Stimulated activated CD4-positive, alpha-beta T cell treated with anti-CD3 and anti-CD28 coated beads, TNF-alpha, amount 100 ng/mL, for 1 hour (primary cell): ENCODE results near the gene RAI1.
A peak's percentile ranks its signal among the peaks of the same experiment; 100 is the strongest.

Source experiments
- DNase-seq, 3 donors: peaks; one replicate each; pipeline ENCODE4 v3.0.0-alpha.2; 2020; ENCODE audit warnings: low read depth in 3 of 3, low spot score in 1 of 3

Gene RAI1

GRCh38 chr17:17730250-17730935 lies 49.1 kb downstream of the RAI1 start:
- no peak for DNase-seq

- no peak for DNase-seq
Observed at GRCh38 chr17:17732444-17732843, 51.2 kb downstream of the RAI1 start.

GRCh38 chr17:17732892-17733670 lies 51.8 kb downstream of the RAI1 start:
- DNase-seq: no peak

- no peak for DNase-seq
Observed at GRCh38 chr17:17736205-17737183, 55.2 kb downstream of the RAI1 start.

GRCh38 chr17:17737961-17738894 lies 57.0 kb downstream of the RAI1 start:
- DNase-seq: no peak

- no peak for DNase-seq
Observed at GRCh38 chr17:17738901-17739300, 57.6 kb downstream of the RAI1 start.

- DNase-seq: no peak
Observed at GRCh38 chr17:17739388-17740066, 58.3 kb downstream of the RAI1 start.

GRCh38 chr17:17740615-17741348 lies 59.5 kb downstream of the RAI1 start:
- DNase-seq: peak in 1 of 3 donors; percentile 16

GRCh38 chr17:17741349-17742023 lies 60.2 kb downstream of the RAI1 start:
- no peak for DNase-seq

- DNase-seq: no peak
Observed at GRCh38 chr17:17742133-17742621, 60.9 kb downstream of the RAI1 start.

- no peak for DNase-seq
Observed at GRCh38 chr17:17742688-17743390, 61.6 kb downstream of the RAI1 start.

- no peak for DNase-seq
Observed at GRCh38 chr17:17743391-17744112, 62.3 kb downstream of the RAI1 start.

- no peak for DNase-seq
Observed at GRCh38 chr17:17744116-17744515, 62.9 kb downstream of the RAI1 start.

- no peak for DNase-seq
Observed at GRCh38 chr17:17745476-17746455, 64.5 kb downstream of the RAI1 start.

GRCh38 chr17:17748179-17748578 lies 66.9 kb downstream of the RAI1 start:
- no peak for DNase-seq

GRCh38 chr17:17748604-17749003 lies 67.3 kb downstream of the RAI1 start:
- DNase-seq: no peak
